Smooth muscle cell of the brain vasculature (primary cell): ENCODE data around the gene TCTN2.

ENCODE experiments used
- DNase-seq: peaks from one replicate; pipeline ENCODE4 v3.0.0-alpha.2; 2012; ENCODE audit warnings: low read depth, low spot score

The TCTN2 gene

DNA sequence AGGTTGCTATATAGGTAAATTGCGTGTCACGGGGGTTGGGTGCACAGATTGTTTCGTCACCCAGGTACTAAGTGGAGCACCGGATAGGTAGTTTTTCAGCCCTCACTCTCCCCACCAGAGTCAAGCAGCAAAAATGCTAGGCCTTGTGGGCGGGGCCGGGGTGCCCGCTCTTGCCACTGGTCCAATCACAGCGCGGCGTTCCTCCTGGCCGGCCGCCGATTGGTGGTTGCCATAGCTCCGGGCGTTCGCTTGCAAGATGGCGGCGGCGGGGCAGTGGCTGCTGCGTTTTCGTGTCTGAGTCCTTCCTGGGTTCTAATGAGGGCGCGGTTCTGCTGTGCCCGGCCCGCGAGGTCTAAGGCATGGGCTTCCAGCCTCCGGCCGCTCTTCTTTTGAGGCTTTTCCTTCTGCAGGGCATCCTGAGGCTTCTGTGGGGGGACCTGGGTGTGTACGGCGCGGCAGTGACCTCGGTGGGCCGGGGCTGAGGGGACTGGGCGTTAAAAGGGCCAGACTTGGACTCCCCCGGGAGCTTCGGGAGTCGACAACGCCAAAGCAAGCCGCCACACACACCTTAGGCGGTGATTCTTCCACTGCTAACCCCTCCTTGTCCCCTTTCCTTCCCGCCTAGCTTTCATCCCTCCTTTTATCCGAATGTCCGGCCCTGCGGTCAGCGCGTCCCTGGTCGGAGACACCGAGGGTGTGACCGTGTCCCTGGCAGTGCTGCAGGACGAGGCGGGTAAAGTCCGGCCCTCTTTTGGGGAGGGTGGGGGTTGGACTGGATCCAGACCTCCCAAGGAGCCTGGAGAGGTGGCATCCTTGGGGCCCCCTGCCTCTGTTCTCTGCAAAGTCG, at the start of gene TCTN2:
TCTN2 (plus strand) TSS at position 232 of the 847 bp plus-strand sequence; CDS start at position 360, 128 bp downstream.
- peak; percentile 75 for DNase-seq

DNA sequence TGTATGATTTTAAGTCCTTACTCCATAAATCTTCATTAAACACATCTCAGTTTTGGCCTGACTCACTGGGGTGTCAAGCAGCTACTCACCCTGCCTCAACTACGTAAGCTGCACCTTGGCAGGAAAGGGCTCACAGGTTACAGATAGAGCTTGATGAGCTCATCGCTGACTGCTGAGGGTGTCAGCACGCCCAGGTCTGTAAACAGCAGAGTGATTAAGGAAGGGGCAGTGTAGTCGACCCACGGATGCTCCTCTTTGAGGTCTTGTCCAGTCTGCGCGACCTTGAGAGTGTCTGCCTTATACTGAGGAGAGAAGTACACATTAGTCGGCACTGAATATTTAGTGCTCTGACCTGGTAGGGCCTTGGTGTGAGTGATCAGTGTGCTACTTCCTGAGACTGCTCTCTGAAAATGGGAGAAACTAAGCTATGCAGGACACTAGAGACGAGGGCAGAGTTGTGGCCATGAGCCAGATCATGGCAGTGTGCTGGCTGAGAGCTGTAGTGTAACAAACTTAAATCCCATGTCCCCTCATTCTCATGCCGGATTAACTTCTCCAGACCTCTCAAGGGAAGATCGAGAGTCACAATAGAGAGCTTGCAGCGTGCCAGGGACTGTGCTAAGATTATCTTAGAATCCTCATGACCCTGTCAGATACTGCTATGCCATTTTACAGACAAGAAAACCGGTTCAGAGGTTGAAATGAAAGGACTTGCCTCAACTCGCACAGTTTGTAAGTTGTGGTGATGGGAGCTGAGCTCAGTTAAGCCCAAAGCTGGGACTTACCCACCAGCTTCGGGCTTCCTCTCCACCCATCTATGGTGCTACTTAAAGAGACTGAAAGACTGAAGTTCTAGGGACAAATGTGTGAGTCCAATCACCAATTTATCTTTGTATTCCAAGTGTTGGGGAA, 49.0 kb upstream of the TCTN2 start:
- no peak for DNase-seq

DNA sequence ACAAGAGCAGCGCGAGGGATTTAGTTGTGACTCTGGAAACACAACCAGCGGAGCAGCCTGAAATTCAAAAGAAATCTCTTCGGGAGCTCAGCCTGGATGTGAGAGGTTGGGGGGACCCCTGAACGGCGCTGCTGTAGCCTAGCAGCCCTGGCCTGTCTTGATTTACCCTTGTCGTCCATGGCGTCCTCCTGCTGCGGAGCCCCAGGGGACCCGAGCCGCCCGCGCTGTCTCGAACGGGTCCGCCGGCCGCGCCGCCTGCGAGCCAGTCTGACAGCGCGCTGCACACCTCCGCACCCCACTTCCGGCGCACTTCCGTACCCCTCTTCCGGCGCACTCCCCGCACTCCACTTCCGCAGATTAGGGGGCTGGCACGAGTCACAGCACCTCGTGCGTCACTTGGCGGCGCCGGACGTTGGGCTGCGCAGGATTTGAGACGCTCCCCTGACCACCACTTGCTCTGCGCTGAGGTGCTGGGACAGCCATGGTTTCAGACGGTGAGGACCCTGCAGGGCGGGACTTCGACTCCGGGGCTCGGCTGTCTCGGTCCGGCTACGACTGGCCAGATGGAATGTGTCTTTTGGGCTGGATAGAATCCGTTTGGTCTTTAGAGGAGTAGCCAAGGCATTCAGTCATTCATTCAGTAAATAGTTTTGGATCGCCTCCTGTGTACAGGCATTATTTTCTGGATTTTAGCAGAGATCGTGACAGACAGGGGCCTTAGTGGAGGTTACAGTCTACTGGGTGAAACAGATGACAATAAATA, 37.4 kb upstream of the TCTN2 start, which contains the start of the genes EIF2B1 and GTF2H3:
EIF2B1 (minus strand) TSS at position 308 of the 763 bp plus-strand sequence; CDS start at position 179, 129 bp downstream.
GTF2H3 (plus strand) TSS at position 451 of the 763 bp plus-strand sequence; CDS start at position 482, 31 bp downstream.
- peak; percentile 89 for DNase-seq

DNA sequence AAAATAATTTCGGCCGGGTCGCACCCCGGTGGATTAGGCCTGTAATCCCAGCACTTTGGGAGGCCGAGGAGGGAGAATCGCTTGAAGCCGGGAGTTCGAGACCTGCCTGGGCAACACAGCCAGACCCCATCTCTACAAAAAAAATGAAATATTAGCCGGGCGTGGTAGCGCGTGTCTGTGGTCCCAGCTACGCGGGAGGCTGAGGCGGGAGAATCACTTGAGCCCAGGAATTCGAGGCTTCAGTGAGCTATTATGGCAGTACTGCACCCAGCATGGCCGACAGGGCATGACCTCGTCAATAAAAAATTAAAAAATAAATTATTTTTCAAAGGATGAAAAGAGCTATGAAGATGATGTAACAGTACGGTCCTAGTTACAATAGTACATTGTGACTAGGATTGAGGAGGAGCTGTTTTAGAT, 36.8 kb upstream of the TCTN2 start:
- no peak for DNase-seq

DNA sequence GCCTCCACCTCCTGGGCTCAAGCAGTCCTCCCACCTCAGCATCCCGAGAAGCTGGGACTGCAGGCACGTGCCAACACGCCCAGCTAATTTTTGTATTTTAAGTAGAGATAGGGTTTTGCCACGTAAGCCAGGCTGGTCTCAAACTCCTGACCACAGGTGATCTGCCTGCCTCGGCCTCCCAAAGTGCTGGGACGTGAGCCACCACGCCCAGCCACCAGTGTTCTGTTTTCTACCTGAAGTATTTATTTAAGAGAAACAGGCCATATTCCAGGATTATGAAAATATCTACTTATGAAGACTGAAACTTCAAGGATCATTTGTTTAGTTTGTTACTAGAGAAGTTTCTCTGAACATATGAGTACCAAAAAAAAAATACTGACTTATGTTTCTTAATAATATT, 27.0 kb upstream of the TCTN2 start:
- no peak for DNase-seq

DNA sequence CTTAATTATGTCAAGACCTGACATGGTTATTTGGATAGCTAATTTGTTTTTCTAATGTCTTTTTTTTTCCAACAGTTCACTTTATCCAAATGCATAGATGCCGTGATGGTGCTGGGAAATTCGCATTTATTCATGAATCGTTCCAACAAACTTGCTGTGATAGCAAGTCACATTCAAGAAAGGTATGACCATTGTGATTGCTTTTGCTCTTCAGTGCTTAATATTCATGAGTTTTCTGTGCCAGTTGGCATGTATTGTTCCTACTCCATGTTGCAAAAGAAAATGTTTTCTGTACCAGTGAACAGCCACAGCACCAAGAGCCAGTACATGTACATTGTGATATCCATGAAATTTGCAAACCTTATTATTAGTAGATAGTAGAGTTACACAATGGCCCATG, 25.5 kb upstream of the TCTN2 start:
- no peak for DNase-seq

DNA sequence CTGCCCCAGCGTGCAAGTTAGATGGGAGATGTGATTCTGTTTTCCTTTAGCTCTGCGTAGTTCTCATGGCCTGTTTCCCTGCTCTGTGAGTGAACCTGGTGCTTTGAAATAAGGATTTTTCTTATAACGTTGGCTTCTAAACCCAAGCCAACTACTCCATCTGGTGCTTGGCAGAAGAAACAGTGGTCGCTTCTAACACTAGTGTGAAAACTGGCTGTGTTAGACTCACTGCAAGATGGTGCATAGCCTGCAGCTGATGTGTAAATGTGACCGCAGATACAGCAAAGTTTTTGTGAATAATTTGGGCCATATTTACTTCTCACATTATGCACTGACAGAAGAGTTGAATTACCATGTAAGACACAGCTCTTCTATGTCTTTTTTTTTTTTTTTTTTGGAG, 25.0 kb upstream of the TCTN2 start:
- no peak for DNase-seq

DNA sequence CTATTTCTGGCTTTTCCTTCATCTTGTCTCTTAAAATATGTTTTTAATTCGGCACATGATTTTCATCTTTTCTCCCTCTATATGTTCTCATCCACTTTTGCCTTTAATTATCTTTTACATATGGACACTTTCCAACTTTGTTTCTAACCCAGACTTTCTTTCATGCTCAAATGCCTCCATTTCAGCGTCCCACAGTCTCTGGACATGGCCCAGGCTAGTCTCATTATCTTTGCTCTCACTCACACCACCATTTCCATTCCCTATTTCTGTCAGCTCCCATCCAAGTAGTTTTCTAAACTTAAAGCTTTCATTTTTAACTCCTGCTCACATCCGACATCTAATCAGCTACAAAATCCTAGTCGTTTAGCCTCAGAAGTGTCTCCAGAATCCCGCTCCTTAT, 22.5 kb upstream of the TCTN2 start:
- DNase-seq = no peak

DNA sequence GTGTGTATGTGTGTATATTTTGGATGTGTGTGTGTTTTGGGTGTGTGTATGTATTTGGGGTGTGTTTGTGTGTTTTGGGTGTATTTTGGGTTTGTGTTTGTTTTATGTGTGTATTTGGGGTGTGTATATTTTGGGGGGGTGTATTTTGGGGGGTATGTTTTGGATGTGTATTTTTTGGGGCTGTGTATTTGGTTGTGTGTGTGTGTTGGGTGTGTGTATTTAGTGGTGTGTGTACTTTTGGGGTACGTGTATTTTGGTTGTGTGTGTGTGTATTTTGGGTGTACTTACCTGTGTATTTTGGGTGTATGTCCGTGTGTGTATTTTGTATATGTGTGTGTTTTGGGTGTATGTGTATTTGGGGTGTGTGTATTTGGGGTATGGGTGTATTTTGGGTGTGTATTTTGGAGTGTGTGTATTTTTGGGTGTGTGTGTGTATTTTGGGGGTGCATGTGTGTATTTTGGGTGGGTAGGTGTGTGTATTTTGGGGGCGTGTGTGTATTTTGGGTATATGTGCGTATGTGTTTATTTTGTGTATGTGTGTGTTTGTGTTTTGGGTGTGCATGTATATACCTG, 16.7 kb upstream of the TCTN2 start:
- DNase-seq = no peak

DNA sequence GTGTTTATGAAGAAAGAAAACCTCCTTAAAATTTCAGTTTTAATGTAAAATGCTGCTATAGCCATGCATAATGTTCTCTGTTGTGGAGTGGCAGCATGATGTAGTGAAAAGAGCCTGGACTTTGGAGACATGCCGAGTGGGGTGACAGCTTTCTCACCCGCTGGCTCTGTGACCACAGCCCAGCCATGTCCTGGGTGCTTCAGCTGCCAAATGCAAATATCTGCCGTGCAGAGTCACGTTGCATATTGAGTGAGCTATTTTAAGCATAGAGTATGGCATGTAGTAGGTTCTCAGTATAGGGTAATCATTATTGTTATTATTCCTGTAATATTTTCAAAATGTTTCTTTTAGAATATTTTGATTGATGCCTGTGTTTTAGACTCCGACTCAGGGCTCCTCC, 15.5 kb upstream of the TCTN2 start:
- no peak for DNase-seq

DNA sequence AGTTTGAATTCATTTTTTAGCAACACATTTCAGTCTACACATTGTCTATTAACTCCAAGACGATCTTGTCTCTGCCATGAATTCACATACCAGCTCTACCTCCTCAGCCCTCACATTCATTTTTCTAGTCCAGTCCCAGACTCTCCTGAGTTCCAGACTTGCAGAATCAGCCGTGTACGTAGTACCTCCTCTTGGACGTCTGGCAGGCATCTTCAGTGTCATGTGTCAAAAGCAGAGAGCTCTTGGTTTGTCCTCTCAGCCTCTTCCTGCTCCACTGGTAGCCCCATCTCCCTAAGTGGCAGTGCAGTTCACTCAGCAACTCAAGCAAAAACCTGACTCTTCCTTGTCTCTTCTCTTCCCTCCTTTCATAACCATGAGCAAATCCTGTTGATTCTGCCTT, 14.5 kb upstream of the TCTN2 start:
- no peak for DNase-seq

DNA sequence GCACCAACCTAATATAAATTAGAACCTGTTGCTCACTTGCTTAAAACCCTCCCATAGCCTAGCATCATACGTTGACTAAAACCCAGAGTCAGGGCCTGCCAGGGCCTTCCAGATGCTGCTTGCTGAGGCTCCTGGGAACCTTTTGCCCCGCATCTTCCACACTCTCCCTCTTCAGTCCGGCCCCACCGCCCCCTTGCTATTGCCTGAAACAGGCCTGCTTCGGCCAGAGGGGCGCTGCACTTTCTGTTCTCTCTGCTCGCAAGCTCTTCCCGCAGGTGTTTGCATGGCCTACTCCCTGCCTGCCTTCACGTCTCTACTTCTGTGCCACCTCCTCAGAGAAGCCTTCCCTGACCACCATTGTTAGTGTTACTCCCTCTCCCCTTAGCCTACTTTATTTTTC, 13.7 kb upstream of the TCTN2 start:
- DNase-seq = no peak

DNA sequence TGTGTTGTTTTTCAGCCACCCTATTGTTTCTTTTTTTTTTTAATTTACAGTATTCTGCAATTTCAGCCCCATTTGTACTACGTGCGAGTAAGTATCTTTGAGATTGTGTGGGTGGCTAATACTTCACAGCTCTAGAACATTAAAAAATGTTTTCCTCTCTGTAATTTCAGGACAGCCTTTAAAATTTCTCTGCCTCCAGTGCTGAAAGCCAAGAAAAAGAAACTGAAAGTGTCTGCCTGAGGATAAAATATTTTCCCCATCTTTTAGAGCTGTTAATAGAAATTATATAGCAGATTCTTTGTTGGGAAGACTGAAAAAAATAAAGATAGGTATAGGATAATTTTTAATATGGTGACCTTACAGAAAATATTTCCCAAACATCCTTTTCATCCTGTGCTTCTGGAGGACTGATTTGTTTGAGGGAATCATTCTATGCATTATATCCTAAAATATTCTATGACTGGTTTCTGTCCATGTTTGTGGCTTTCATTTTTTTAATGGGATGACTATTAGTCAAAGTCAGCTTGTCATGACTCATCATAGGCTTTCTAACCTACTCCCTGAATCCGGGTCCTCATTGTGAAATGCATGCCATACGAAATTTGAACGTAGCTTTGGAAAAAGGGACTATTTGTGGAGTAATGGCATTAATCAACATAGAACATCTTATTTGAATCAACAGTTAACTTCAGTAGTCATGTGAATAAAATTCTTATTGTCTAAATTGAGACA, 10.8 kb upstream of the TCTN2 start:
- no peak for DNase-seq

DNA sequence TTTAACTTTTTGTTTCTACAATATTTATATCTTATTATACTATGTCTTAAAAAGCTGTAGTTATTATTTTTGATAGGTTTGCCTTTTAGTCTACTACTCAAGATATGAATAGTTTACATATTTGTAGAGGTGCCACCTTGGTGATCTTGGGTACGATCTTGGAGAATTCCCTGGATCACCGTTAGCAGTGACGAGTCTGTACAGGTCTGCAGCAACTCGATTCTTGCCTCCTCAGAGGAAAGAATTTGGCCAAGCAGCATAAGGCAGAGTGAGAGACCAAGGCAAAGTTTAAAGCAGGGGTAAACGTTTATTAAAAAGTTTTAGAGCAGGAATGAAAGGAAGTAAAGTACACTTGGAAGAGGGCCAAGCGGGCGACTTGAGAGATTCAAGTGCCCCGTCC, 3.1 kb upstream of the TCTN2 start:
- no peak for DNase-seq

DNA sequence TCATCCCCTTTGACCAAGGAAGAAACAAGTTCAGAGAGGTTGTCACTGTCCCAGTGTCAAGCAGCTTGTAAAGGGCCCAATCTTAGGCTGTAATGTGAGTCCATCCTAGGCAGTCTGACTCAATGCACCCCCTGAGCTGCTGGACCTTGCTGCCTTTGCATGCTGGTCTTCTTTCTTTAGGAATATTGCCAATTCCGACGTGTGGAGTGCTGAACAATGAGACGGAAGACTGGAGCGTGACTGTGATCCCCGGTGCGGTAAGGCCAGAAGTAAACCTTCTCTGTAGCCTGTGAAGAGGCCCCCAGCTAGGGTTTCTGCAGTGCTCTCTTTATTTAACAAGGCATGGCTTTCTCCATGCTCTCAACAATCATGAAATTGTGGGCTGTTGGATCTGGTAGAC, 963 bp downstream of the TCTN2 start:
- no peak for DNase-seq

DNA sequence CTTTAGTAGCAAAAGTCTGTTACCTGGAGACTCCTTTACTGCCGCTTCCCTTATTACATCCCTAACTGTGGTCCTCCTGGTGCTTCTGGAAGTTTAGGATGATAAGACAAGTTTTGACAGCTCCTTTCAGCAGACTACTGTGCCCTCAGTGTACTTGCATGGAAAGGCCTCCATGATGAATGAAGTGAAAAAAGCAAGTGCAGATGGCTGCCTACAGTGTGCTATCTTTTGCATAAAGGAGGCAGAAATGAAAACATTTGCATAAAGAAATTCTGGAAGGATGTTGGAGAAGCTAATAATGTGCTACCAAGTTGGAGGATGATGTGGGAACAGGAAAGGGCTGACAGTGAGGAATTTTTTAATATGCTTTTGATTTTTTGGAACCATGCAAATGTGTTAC, 4.5 kb downstream of the TCTN2 start:
- no peak for DNase-seq

DNA sequence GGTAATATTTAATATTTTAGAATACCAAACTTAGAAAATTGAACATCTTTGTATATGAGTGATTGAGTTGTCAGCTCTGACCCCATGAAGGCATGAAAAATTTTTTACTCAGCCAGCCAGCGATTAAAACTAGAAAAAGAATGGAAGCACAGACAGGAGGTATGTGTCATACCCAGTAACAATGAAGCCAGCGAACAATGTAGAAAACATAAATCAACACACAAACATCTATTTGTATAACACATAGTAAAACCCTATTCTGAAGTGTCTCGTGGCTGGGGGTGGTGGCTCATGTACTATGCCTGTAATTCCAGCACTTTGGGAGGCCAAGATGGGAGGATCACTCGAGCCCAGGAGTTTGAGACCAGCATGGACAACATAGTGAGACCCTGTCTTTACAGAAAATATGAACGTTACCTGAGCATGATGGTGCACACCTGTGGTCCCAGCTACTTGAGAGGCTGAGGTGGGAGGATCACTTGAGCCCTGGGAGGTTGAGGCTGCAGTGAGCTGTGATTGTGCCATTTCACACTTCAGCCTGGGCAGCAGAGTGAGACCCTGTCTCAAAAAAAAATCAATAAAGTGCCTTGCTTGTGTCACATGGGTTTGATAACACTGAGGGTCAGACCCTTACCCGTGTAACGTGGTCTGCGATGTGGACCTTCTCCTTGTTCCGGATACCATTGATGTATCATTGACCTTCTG, 5.9 kb downstream of the TCTN2 start:
- DNase-seq = no peak

DNA sequence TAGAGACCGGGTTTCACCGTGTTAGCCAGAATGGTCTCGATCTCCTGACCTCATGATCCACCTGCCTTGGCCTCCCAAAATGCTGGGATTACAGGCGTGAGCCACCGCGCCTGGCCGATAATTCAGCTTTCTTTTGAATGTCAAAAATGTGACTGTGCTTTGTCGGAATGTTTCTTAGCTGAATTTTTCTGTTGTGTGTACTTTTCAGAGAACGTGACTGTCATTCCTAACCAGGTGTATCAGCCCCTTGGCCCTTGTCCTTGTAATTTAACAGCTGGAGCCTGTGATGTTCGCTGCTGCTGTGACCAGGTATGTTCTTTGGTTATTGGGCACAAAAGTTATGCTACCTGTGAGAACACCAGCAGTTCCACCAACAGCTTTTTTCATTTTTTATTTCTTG, 8.1 kb downstream of the TCTN2 start:
- no peak for DNase-seq

DNA sequence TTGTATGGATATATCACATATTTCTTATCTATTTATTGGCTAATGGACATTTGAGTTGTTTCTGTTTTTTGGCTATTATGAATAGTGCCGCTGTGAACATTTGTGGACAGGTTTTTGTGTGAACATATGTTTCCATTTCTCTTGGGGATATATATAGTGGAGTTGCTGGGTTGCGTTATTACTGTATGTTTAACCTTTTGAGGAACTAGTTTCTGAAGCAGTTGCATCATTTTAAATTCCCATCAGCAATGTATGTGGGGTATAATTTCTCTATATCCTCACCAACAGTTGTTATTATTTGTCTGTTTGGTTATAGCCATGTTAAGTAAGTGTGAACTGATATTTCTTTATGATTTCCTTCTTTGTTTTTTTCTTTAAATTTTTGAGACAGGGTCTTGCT, 10.7 kb downstream of the TCTN2 start:
- DNase-seq = no peak

DNA sequence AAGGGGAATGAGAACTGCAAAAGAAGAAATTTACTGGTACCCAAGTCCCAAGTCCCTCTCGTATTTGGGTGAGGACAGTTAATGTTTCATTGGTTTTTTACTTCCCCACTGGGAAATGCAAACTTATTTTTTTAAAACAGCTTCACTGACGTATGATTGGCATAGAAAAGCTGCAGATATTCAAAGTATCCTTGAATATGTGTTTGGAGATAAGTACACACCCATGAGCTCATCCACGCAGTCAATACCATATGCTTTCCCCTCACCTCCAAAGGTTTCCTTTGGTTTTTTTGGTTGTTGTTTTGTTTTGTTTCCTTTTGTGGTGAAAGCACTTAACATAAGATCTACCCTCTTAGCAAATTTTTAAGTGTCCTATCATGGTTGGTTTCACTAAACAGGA, 13.1 kb downstream of the TCTN2 start:
- no peak for DNase-seq
